ENCODE results near the gene OR1D5. TPM values are rescaled to one million over a fixed set of nuclear protein-coding genes. Genes with fewer than 3 reads are reported as not detected.

OR1D5 gene
- total and polyA plus RNA-seq, 2 of the 8 experiments (the other 6 are each of a cell fraction or from before 2014, with no cell fraction given) = not detected

- TF ChIP-seq CHD7 (IDR thresholded peaks at IDR 0.05; ENCODE audit: insufficient replicate concordance, low read length) (no peak), E2F6 (IDR thresholded peaks at IDR 0.05) (no peak), BACH1 (IDR thresholded peaks at IDR 0.05; ENCODE audit: low read length) (no peak), CBX8 (IDR thresholded peaks at IDR 0.05; ENCODE audit: borderline replicate concordance, low read depth, low read length) (no peak), CBX5 (IDR thresholded peaks at IDR 0.05; ENCODE audit: low read depth, low read length) (no peak), NRF1 (IDR thresholded peaks at IDR 0.05; ENCODE audit: low read depth, low read length) (no peak), RXRA (IDR thresholded peaks at IDR 0.05; ENCODE audit: insufficient read depth, low read depth, low read length) (no peak), EGR1 (IDR thresholded peaks at IDR 0.05; ENCODE audit: borderline replicate concordance, low read depth, low read length) (no peak), RNF2 (IDR thresholded peaks at IDR 0.05; ENCODE audit: borderline replicate concordance, low read depth, low read length, missing control alignments, poor library complexity, severe bottlenecking) (no peak)
Observed at GRCh38 chr17:3033741-3034577, 29.4 kb downstream of the OR1D5 start (continued).
